ENCODE measurements around the gene CYGB.
"Not testable (repeated sequence)": the region's sequence is repeated elsewhere in the genome, so short reads cannot be mapped to it uniquely, and the experiment has no call there.

The CYGB gene

DNA sequence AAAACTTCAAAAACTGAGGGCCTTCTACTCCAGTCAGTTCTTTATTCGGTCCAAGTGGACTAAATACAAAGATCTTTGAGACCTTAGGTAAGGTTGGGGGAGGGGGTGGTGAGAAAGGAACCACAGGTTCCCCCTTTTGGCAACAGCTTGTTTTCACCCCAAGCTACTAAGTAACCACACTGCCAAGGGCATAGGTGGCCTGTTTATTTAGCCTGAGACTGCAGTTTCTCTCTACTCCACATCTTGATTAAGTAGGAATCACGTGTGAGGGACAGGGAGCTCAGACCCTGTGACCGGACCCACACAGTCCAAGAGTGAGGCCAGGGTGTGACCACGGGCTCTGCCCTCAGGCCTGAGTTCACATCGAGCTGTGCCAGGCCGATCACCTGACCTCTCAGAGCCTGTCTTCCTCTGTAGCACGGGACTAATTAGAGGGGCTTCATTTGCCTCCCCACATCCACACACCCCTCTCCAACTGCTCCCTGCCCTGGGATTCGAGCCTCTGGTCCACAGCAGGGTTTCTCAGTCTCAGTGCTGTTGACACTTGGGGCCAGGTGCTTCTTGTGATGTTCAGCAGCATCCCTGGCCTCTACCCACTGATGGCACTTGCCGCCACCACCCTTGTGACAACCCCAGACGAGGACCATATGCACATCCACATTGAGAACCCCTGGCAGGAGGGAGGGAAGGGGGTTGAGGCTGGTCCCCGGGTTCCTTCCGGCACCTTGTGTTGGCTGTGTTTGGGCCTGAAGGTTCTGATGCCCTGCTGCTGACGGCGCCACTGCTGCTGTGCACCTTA, 30.3 kb upstream of the CYGB start:
- DNase-seq (ENCODE audit: low spot score), result no peak

DNA sequence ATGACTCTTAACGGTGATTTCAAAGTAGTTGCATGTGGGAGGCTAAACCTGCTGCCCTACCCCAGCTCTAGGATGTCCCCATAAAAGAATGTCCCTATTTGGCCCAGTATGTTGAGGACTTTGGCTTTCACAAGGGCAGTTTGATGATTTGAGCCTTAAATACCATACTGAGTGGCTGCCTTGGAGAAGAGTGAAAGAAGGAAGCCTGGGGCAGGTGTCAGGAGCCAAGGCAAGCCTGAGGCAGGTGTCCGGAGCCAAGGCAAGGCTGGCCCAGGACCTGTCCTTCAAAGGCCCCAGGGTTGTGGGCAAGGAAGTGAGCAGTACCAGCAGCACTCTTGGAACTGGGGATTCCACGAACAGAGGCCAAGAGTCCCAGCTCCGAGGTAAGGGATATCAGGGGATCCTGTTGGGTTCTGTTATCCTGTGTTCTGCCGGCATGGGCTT, 29.5 kb upstream of the CYGB start:
- DNase-seq (ENCODE audit: low spot score), result no peak

DNA sequence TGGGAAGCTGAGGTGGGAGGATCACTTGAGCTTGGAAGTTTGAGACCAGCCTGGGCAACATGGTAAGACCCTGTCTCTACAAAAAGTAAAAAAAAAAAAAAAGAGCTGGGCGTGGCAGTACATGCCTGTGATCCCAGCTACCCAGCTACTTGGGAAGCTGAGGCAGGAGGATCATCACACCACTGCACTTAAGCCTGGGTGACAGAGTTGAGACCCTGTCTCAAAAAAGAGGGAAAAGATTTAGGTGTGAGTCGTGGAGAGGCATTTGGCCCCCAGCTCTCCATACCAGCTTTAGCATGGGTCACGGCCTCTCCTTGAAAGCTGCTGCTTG, 29.1 kb upstream of the CYGB start:
- DNase-seq (ENCODE audit: low spot score), result no peak

DNA sequence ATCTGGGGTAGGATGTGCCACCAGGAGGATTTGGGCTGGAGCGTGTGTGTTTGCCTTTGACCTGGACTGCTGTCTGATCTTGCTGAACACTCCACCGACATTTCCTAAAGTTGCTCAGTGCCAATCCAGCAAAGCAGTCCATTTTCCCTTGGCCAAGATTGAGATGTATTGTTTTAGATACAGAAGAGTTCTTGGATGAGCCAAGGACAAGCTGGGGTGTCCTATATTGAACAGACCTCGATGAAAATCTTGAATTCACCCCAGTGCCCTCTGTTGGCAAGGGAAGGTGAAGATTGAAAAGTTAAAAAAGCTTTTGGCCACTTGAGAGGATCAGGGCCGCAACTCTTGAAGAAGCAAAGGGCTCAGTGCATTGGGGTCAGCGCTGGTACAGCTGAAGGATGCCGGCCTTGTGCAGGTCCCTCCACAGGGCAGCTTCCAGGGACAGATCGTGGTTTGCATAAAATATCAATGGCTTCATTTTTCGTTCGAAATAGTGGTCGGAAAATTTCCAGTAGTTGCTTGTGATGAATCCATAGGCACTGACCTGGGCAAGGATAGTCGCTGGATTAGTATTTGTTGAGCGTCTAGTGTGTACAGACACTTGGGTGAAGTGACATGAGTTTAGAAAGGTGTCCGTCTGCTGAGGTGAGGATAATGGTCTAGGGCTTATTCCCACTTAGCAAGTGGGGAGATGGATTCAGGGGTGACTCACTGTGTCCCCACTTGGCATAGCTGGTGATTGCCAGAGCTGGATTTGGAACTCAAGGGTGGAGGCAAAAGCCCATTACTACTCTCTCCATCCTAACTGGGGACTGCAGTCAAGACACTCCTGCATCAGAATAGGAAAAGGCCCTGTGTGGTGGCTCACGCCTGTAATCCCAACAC, 28.5 kb upstream of the CYGB start:
- no peak for DNase-seq (ENCODE audit: low spot score)

DNA sequence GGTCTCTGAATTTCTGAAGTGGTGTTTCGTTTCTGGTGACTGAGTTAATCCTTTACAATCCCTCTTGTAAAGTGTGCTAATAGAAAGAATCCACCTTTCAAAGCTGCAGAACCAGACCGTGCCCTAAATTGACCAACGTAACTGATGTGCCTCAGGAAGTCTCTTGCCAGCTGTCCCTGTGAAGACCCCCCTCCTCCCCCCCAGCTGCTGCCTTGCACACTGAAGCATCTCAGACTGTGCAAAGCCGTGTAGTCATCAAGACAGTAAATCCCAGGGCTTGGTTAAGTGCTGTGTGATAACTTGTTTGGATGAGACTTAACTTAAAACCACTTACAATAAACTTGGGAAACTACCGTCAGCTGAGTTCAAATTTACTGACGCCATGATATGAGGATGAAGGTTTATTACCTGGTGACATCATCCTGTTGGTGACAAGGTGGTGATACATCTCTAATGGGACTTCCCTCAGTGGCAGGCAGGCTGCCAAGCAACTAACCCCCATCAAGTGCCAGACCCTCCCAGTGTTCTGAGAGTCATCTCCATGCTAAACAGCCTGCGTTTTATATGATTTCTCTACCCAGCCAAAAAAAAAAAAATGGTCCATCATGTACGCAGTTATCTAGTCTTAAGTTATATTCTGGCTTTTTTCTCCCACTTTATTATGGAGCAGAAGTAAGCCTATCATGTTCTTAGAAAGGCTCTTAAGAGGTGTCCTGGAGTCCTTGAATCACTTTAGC, 27.6 kb upstream of the CYGB start:
- DNase-seq (ENCODE audit: low spot score), result not testable (repeated sequence)

DNA sequence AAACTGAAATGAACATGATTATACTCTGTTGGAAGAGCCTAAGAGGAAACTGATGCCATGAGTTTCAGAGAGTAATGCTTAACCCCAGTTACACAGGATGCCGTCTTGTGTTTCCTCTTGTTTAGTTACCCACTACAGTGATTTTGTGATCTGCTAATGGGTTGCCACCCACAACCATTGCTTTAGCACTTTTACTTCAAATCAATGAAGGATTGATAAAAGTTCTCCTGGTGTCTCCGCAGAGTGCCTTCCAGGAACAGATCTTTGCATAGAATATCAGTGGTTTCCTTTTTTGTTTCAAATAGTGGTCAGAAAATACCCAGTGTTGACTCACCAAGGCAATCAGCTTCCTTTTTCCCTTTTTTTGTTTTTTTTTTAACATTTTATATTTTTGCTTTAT, 25.9 kb upstream of the CYGB start:
- not testable (repeated sequence) for DNase-seq (ENCODE audit: low spot score)

DNA sequence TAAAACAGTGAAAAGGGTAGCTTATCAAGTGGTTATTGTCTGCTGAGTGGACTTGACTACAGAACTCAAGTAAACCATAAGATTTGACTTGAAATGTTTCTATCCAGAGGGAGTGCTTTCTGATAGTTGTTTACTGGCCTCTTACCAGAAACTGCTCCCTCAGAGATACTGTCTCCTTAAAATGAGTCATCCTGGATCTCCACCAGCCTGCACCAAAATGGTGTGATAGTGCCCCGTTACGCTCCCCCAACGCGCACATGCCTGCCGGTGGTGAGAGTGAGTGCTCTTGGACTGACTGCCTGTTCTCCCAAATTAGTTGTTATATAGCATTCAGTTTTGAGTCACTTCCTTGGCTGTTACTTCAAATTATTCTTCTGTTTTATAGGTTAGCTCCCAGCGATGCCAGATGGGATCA, 25.2 kb upstream of the CYGB start:
- DNase-seq (ENCODE audit: low spot score), result peak; percentile 84

DNA sequence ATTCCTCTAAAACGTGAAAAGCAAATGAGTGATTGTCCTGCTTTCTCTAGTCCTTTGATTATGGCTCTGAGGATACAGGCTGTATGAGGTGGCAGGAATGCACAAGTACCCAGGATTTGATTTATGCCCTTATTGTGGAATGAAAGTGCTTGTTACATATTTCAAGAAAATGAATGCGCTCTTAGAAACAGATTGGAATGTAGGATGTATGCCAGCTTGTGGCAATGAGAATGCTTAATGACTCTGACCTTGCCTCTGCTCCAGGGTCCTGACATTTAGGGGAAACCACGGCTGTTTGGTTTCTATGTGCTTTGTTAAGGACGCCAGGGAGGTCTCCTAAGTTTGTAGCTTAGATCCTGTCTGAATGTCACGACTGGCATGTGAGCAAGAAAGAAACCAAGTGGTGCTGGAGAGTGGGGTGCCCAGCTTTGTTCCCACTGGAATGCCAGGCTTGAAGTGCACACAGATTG, 24.3 kb upstream of the CYGB start:
- DNase-seq (ENCODE audit: low spot score), result peak; percentile 41

DNA sequence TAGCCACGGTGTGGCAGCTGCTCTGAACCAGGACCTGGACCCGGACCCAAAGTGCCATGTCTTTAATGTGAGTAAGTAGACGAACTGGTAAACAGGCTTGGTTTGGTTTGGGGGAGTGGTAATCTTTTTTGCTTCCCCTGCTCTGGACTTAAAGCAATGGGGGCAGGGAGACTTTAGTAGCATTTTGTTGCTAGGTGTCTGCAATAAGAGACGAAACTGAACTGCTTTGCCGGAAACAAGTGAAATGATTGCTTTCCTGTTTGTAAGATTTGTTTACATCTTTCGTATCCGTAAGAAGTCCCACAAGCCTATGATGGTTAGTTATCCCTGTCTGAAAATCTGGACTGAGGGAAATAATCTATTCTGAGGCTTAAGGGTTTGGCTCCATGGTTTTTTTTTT, 23.8 kb upstream of the CYGB start:
- no peak for DNase-seq (ENCODE audit: low spot score)

DNA sequence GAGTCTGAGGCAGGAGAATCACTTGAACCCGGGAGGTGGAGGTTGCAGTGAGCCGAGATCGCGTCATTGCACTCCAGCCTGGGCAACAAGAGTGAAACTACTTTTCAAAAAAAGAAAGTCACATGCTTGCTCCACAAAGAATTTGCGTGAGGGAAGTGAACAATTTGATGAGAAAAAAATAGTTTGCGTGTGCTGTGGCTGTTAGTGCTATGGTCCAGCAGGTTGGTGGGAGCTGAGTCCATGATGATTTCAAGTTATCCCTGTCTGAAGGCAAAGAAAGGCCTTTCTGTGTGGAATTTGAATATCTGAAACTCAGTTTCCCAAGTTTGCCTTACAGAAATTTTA, 23.3 kb upstream of the CYGB start:
- no peak for DNase-seq (ENCODE audit: low spot score)

DNA sequence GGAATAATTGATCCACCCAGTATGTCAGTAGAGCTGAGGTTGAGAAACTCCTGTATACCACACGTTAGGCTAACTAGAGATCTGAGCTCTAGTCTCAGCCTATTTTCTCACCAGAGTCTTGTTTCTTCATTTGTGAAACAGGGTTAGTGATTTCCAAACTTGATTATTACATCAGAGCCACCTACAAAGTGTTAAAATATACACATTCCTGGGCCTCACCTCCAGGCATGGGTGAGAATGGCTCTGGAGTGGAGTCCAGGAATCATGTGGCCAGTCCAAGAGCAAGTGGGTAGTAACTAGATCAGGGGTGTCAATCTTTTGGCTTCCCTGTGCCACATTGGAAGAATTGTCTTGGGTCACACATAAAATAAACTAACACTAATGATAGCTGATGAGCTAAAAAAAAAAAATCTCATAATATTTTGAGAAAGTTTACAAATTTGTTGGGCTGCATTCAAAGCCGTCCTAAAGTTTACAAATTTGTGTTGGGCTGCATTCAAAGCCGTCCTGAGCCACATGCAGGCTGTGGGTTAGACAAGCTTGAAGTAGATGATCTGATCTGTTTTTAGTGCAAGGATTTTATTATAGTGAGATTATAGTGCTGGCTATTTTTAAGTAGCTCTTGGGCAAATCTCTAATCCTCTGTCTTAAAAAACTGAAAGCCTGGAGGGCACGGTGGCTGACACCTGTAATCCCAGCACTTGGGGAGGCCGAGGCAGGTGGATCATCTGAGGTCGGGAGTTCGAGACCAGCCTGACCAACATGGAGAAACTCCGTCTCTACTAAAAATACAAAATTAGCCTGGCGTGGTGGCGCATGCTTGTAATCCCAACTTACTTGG, 22.7 kb upstream of the CYGB start:
- DNase-seq (ENCODE audit: low spot score), result no peak

DNA sequence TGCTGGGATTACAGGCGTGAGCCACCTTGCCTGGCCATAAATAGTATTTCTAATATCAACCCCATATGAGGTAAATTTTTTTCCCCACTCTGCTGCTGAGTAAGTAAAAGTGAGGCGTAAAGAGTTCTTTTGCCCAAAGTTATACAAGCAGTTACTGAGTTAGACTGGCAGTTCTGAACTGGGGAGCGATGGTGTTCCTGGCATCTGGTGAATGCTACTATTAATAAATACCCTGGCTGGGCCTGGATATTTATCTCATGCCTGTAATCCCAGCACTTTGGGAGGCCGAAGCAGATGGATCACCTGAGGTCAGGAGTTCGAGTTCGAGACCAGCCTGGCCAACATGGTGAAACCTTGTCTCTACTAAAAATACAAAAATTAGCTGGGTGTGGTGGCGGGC, 22.0 kb upstream of the CYGB start:
- not testable (repeated sequence) for DNase-seq (ENCODE audit: low spot score)

DNA sequence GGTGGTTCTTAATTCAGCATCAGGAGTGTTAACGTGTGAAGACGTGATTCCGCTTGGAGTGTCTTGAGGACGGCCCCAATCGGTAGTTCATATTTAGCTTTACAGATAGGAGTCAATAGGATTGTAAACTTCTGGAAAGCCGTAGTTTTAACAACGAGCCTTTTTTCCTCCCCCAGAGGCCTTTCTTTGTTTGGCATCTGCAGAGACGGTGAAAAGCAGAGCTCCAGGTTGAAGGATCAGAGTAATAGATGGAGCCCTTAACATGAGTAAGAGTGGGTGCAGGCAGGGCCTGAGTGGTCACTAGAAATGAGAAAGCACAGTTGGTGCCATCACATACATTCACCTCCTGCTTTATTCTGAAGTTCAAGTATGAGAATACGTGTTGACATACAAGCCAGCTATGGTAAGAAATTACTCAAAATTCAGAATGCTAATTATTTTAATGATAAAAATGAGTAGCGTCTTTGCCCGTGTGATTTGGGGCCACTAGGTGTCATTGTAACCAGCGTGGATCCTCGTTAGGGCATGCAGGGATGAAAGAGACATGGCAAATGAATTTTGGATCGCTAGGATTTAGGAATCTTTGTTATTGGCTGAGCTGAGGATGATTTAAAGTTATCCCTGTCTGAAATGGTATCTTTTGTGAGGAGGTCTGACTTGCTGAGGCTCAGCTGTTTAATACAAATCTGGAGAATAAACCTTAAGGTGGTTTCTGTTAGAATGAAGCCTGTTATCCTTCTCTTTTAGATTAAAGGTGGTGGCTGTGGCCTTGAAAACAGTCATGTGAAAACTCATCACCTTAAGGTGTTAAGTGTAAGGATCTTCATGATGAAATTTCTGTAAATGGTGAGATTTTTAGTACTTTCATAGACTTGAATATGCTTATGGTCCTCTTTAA, 20.9 kb upstream of the CYGB start:
- no peak for DNase-seq (ENCODE audit: low spot score)

DNA sequence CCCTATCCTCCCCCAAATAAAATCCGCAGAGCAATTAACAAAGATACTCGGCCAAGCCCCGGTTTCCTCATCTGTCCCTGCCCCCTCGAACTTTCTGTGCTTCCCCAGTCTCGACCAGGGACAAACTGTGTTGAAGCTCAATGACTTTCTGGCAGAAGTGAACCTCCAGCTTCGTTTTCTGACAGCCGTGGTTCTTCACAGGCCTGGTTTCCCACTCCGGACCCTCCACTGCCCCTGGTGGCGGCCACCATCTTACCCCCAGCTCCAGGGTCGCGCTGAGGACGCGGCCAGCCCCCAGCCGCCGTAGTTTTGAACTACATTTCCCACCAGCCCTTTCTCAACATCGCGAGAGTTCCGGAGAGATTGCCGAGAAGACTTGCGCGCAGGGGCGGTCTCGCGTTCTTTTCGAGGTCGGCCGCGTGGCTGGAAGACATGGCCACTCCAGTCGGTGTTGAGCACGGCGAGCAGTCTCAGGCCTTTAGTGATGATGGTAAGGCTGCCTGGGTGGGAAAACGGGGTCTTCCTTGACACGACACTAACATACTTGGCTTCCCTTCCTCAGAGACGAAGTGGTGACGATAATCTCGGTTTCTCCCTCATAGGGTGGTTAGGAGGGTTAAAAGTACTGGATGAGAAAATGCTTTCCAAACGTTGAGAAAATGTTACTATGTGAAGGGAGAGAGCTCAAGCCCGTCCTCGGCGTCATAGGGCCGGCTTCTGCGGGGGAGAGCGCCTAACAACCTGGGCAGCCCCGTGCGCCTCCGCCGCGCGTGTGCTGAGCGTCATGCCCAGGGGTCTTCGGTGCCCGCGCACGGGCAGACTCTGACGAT, 20.1 kb upstream of the CYGB start:
- DNase-seq (ENCODE audit: low spot score), result peak; percentile 95

DNA sequence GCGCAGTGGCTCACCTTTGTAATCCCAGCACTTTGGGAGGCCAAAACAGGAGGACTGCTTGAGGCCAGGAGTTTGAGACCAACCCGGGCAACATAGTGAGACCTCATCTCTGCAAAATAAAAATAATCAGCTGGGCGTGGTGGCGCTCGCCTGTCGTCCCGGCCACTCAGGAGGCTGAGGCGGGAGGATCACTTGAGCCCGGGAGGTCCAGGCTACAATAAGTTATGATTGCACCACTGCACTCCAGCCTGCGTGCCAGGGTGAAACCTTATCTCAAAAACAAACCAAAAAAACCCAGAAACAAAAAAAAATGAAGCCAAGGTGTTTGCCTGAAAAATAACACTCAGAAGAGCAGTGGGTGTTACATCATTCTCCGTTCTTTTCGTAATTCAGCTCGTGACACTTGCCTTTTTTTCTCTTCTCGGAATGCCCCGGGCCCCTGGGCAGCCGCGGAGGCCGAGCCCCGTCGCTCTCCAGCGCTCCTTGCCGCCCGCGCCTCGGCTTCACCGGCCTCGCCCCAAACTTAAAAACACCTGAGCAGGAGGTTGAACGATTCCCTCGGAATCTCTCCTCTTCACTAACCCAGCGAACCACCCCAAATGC, 19.4 kb upstream of the CYGB start:
- DNase-seq (ENCODE audit: low spot score), result peak; percentile 58

DNA sequence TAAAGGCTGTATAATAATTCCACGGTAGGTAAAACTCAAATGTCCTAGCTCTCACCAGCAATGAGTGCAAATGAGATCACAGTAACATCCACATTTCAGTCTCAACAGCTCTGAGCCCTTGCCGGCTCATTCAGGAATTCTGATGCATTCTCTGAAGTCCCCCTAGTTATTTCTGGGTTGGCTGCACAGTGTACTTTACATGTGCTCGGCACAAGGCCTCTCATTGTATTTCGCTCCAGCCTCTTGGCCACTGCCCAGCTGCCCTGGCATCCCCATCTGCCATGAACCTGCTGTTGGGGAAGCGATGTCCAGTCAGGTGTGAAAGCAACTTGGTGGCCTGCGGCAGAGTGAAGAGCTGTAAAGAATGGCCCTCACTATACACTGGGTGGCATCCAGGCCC, 16.6 kb upstream of the CYGB start:
- DNase-seq (ENCODE audit: low spot score), result no peak

DNA sequence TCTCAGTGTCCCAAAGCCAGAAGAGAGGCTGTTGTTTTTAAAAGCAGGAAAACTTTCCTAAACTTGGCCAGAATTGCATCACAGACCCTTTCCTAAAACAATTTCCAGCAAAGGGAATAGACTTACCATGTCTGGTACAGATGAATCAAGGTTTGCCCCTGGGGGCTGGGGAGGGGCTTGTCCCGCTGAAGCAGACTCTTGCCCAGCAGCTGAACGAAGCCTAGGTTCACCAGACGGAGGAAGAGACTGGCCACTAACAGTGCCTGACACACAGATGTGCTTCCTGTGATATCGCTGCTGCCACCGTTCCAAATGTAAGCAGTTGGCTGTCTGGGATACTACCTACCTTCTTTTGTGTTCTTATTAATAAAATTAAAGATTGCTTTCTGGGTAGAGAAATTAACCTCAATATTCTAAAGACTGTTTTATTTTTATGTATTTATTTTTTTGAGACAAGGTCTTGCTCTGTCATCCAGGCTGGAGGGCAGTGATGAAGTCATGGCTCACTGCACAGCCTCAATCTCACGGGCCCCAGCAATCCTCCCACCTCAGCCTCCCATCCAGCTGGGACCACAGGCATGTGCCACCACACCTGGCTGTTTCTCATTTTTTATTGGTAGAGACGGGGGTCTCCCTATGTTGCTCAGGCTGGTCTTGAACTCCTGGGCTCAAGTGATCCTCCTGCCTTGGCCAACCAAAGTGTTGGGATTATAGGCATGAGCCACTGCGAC, 15.8 kb upstream of the CYGB start:
- no peak for DNase-seq (ENCODE audit: low spot score)

DNA sequence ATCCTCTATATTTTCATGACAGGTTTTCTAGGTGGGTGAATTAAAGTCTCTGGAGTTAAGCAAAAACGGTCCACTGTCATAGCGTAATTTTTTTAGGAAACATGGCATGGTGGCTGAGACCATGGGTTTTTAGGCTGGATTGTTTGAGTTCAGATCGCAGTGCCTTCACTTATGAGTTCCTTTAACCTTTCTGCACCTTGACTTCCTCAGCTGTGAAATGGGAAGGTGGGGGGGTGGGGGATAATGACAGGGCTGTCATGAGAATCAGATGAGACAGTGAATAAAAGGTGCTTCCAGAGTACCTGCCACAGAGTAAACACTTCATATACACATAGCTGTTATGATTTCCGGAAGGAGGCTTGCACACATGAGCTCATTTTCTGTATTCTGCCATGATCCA, 14.2 kb upstream of the CYGB start:
- DNase-seq (ENCODE audit: low spot score), result no peak

Measured in GM03348 (cell line).